HG02970 (cell line): Measurements from ENCODE around the gene DENND5B.
"Not testable (repeated sequence)": the region's sequence is repeated elsewhere in the genome, so short reads cannot be mapped to it uniquely, and the experiment has no call there.

Source experiments
- ATAC-seq: cut with Tn5 transposase; IDR thresholded peaks from one replicate; pipeline ENCODE4 v1.9.1; 2021; ENCODE audit warnings: mild to moderate bottlenecking, moderate library complexity, moderate number of reproducible peaks; ENCODE audit not compliant: unreplicated experiment, low FRiP score

The DENND5B gene

GRCh38 chr12:31560516-31560915 is 30.4 kb downstream of the DENND5B start:
- no peak for ATAC-seq

- no peak for ATAC-seq
Measured at GRCh38 chr12:31558521-31558920, 32.4 kb downstream of the DENND5B start.

GRCh38 chr12:31557707-31558106 is 33.2 kb downstream of the DENND5B start:
- no peak for ATAC-seq

- not testable (repeated sequence) for ATAC-seq
Measured at GRCh38 chr12:31555466-31555865, 35.5 kb downstream of the DENND5B start.

- ATAC-seq: not testable (repeated sequence)
Measured at GRCh38 chr12:31550590-31550989, 40.3 kb downstream of the DENND5B start.

- ATAC-seq: no peak
Measured at GRCh38 chr12:31536672-31537071, 54.3 kb downstream of the DENND5B start.

GRCh38 chr12:31533470-31533869 is 57.5 kb downstream of the DENND5B start:
- ATAC-seq: no peak

- ATAC-seq: no peak
Measured at GRCh38 chr12:31531893-31532292, 59.0 kb downstream of the DENND5B start.

GRCh38 chr12:31528095-31528494 is 62.8 kb downstream of the DENND5B start:
- no peak for ATAC-seq

- no peak for ATAC-seq
Measured at GRCh38 chr12:31527083-31527482, 63.9 kb downstream of the DENND5B start.

GRCh38 chr12:31526158-31526546 is 64.8 kb downstream of the DENND5B start:
- no peak for ATAC-seq

- no peak for ATAC-seq
Measured at GRCh38 chr12:31525496-31526157, 65.3 kb downstream of the DENND5B start.

GRCh38 chr12:31524791-31525495 is 66.0 kb downstream of the DENND5B start:
- ATAC-seq: peak; percentile 61

GRCh38 chr12:31523306-31523705 is 67.6 kb downstream of the DENND5B start:
- no peak for ATAC-seq

GRCh38 chr12:31522607-31523006 is 68.3 kb downstream of the DENND5B start:
- no peak for ATAC-seq

- no peak for ATAC-seq
Measured at GRCh38 chr12:31521964-31522363, 69.0 kb downstream of the DENND5B start.

- ATAC-seq: no peak
Measured at GRCh38 chr12:31519511-31519910, 71.4 kb downstream of the DENND5B start.

- ATAC-seq: no peak
Measured at GRCh38 chr12:31518680-31519227, 72.2 kb downstream of the DENND5B start.

GRCh38 chr12:31517994-31518393 is 72.9 kb downstream of the DENND5B start:
- no peak for ATAC-seq

GRCh38 chr12:31516702-31517101 is 74.2 kb downstream of the DENND5B start:
- ATAC-seq: no peak

GRCh38 chr12:31514912-31515311 is 76.0 kb downstream of the DENND5B start:
- ATAC-seq: no peak

GRCh38 chr12:31510034-31510433 is 80.9 kb downstream of the DENND5B start:
- ATAC-seq: no peak
